H1 (cell line): ENCODE data around the gene LRP1. TPM values are rescaled to one million over a fixed set of nuclear protein-coding genes. Genes with fewer than 3 reads are reported as not detected.

Experiments used
- CHD7 ChIP-seq: fragments of 300-600 bp; sonication (generic); IDR thresholded peaks from 2 replicates; pipeline ENCODE4 v1.7.1; 2012; ENCODE audit warnings: low read length, moderate library complexity, mild to moderate bottlenecking, inconsistent platforms; ENCODE audit not compliant: insufficient replicate concordance
- KDM5A ChIP-seq: fragments of 200-600 bp; IDR thresholded peaks from 2 replicates; pipeline ENCODE4 v1.7.1; 2012; ENCODE audit warnings: mild to moderate bottlenecking, low read length, inconsistent platforms, mixed read lengths
- polyA plus RNA-seq, 7 experiments: library from polyadenylated mRNA; depleted of rRNA in 3 of 7; stranded (reverse) in 5 of 7; unstranded in 2 of 7; fragments of >200 nt in 5 of 7; fragments of 200-250 nt in 2 of 7; gene quantifications; 1 replicate in 5 of 7; 2 replicates in 1 of 7; 4 replicates in 1 of 7; pipeline versions ENCODE4 v1.2.1 to v1.2.3, GENCODE V29; 2011 to 2013; ENCODE audit warnings: missing spikeins in 2 of 7, mixed read lengths in 2 of 7
- total RNA-seq: library from RNA; stranded (reverse); fragmentation: NEBNext Ultra II Directional; extraction: Animal tissue kit (Norgen Biotek cat#: 25700); gene quantifications from 2 replicates; pipeline ENCODE4 v1.2.1, GENCODE V29; 2021

LRP1 gene
- total and polyA plus RNA-seq, 2 of the 8 experiments (the other 6 are each of a cell fraction or from before 2014, with no cell fraction given), result 35.3 to 92.5 TPM

- TF ChIP-seq CHD7, result no peak
- no peak for TF ChIP-seq KDM5A
Observed at GRCh38 chr12:57146961-57147944, 19.0 kb downstream of the LRP1 start, which contains the start of gene LRP1-AS (continued).
